HG03521 (cell line): ENCODE results near the gene TCF12.

Experiments
- ATAC-seq: cut with Tn5 transposase; IDR thresholded peaks from one replicate; pipeline ENCODE4 v1.9.1; 2021; ENCODE audit warnings: mild to moderate bottlenecking, moderate library complexity; ENCODE audit not compliant: unreplicated experiment

Gene TCF12

DNA sequence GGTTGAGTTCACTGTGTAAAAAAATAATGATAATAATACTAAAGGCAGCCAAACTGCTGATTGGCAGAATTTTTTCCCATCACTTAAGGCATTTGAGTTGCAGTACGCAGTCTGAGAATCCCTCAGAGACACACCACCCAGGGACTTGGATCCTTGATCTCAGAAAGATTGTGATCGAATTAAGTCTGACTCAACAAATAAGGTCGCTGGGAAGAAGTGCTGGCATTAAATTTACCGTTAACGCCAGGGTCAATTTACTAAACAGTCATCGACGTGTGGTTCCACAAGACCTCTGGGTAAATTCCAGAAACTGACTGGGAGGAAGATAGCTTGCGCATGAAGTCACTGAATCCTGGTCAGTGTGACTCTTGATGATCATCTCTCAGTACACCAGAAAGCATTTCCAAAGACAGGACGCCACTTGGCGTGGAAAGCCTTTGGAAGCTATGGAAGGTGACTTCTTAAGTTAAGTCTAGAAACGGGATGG, 409.6 kb downstream of the TCF12 start:
- ATAC-seq, result no peak

- no peak for ATAC-seq
Measured at GRCh38 chr15:57328479-57328878, 410.0 kb downstream of the TCF12 start.

DNA sequence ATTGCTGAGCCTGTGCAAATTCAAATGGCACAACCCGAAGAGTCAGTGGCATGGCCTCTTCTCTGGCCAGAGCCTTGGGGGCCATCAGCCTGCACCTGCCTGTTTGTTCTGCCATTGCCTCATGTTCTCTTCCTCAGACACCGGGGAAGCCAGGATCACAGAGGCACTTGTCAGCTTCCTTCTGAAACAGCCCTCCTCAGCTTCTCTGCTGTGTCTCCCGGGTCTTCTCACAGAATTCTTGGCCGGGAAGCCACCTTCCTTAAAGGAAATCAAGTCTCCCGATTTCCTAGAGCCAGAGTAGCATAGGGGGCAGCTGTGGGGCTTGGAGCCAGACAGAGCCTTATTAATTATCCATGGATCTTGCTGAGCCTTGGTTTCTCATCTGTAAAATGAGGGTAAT, 410.5 kb downstream of the TCF12 start:
- ATAC-seq, result no peak

DNA sequence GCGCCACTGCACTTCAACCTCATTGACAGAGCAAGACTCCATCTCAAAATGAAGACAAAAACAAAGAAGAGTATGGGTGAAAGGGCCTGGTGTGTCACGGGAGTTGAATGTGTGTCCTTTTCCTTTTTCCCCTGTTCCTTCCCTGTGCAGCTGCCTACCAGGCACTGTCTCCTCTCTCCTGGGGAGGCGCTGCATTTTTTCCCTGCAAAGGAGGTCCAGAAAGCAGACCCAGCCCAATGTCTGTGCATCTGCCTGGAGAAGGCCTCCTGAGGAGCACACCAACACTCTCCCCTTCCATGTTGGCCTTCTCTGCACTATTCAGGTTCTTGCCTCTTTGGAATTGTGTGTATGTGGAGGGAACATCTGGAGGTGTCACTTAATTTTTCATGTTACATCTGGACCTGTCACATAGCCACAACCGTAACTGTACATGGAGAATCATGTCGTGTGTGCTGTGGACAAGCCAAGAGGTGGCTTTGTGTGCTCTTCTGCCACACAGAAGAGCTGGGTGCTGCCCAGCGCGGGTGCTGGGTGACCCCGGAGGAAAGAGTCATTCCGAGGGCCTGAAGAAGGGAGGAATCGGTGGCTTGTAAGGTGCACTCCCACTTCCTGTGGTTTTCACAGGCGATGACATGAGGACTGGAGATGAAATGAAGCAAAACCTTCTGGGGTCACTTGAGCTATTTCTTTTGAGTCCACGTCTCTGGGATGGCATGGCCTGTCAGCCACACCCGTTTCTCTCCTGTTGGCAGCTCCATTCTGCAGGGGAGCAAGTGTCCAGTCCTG, 411.3 kb downstream of the TCF12 start:
- no peak for ATAC-seq

- ATAC-seq, result no peak
Measured at GRCh38 chr15:57330619-57331340, 412.3 kb downstream of the TCF12 start.

GRCh38 chr15:57332326-57332725, 413.9 kb downstream of the TCF12 start:
- ATAC-seq, result no peak

- ATAC-seq, result no peak
Measured at GRCh38 chr15:57333487-57333886, 415.0 kb downstream of the TCF12 start.

GRCh38 chr15:57334257-57334656, 415.8 kb downstream of the TCF12 start:
- ATAC-seq, result no peak

GRCh38 chr15:57335293-57335715, 416.9 kb downstream of the TCF12 start:
- ATAC-seq, result no peak

- ATAC-seq, result no peak
Measured at GRCh38 chr15:57335719-57336118, 417.3 kb downstream of the TCF12 start.

GRCh38 chr15:57337868-57338411, 419.5 kb downstream of the TCF12 start:
- no peak for ATAC-seq

DNA sequence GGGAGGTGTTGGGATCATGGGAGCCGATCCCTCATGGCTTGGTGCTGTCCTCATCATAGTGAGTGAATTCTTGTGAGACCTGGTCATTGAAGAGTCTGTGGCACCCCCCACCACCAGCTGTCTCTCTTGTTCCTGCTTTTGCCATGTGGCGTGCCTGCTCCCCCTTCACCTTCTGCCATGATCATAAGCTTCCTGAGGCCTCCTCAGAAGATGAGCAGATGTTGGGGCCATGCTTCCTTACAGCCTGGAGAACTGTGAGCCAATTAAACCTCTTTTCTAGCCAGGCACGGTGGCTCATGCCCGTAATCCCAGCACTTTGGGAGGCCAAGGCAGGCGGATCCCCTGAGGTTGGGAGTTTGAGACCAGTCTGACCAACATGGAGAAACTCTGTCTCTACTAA, 420.9 kb downstream of the TCF12 start:
- no peak for ATAC-seq
